Fibroblast of pulmonary artery (primary cell): ENCODE data around the gene ASIC2.

Experiments
- DNase-seq: peaks from one replicate; pipeline ENCODE4 v3.0.0-alpha.2; 2010; ENCODE audit warnings: low read depth
- H3K4me3 ChIP-seq: replicated peaks from 2 replicates; pipeline ENCODE4 v1.5.1; 2011; ENCODE audit warnings: low read depth, mild to moderate bottlenecking, control low read depth, low read length, moderate library complexity
- CTCF ChIP-seq: IDR thresholded peaks from 2 replicates; pipeline ENCODE4 v1.5.1; 2011; ENCODE audit warnings: mild to moderate bottlenecking, control low read depth, low read length, inconsistent platforms; ENCODE audit errors: missing control alignments

ASIC2 gene

GRCh38 chr17:33109336-33110072 lies 183.6 kb downstream of the ASIC2 start:
- DNase-seq: no peak
- no peak overlapping the region for H3K4me3 ChIP-seq
- TF ChIP-seq CTCF: no peak

GRCh38 chr17:33106525-33107165 lies 186.4 kb downstream of the ASIC2 start:
- no peak overlapping the region for H3K4me3 ChIP-seq
- DNase-seq: no peak
- no peak for TF ChIP-seq CTCF

- no peak overlapping the region for H3K4me3 ChIP-seq
- TF ChIP-seq CTCF: no peak
- DNase-seq: no peak
These were observed 187.2 kb downstream of the ASIC2 start for GRCh38 chr17:33105911-33106310.

GRCh38 chr17:33099906-33100305 lies 193.2 kb downstream of the ASIC2 start:
- TF ChIP-seq CTCF: no peak
- H3K4me3 ChIP-seq: no peak overlapping the region
- no peak for DNase-seq

GRCh38 chr17:33099252-33099651 lies 193.8 kb downstream of the ASIC2 start:
- TF ChIP-seq CTCF: no peak
- H3K4me3 ChIP-seq: no peak overlapping the region
- no peak for DNase-seq

- no peak overlapping the region for H3K4me3 ChIP-seq
These were observed 195.7 kb downstream of the ASIC2 start for GRCh38 chr17:33097411-33097810.

More at GRCh38 chr17:33097411-33097810, 195.7 kb downstream of the ASIC2 start:
- TF ChIP-seq CTCF: no peak
- DNase-seq: no peak
